C4-2B (cell line): ENCODE results near the gene SH3RF3.

ENCODE experiments used
- ZFX ChIP-seq: fragments of 450-650 bp; IDR thresholded peaks from 2 replicates; pipeline ENCODE4 v1.6.1; 2017
- TF ChIP-seq, protein P1 (sequence below): fragments of 450-650 bp; conservative IDR thresholded peaks from 2 replicates; pipeline ENCODE4 v1.5.1; 2017; ENCODE audit warnings: mild to moderate bottlenecking

DNA sequence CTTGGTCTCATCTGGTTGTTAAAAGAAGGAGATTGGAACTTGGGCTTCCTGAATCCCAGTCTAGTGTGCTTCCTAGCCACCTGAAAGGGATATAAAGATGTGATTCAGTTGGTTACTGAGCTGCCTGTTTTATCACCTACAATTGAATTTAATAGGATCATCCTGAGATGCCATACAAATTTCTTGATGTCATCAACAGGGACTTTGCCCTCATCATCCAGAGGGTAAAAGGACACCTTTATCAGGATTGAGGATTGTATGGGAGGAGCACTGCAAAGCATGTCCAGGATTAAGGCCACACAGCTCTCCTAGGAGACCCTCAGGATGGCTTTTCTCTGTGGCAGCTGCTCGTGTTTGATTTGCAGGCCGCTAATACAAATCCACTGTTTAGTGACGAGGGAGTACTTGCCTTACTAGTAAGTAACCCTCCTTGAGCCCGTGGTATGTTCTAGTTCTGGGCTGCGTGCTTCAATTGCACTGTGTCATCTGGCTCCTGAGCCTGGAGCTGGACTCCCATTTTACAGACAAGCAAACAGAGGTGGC is 28.6 kb downstream of the SH3RF3 start:
- TF ChIP-seq, protein P1, sequence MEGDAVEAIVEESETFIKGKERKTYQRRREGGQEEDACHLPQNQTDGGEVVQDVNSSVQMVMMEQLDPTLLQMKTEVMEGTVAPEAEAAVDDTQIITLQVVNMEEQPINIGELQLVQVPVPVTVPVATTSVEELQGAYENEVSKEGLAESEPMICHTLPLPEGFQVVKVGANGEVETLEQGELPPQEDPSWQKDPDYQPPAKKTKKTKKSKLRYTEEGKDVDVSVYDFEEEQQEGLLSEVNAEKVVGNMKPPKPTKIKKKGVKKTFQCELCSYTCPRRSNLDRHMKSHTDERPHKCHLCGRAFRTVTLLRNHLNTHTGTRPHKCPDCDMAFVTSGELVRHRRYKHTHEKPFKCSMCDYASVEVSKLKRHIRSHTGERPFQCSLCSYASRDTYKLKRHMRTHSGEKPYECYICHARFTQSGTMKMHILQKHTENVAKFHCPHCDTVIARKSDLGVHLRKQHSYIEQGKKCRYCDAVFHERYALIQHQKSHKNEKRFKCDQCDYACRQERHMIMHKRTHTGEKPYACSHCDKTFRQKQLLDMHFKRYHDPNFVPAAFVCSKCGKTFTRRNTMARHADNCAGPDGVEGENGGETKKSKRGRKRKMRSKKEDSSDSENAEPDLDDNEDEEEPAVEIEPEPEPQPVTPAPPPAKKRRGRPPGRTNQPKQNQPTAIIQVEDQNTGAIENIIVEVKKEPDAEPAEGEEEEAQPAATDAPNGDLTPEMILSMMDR: no peak
- no peak for TF ChIP-seq ZFX
